HG02938 (cell line): Measurements from ENCODE around the gene ANKFY1.
"Not testable (repeated sequence)": the region's sequence is repeated elsewhere in the genome, so short reads cannot be mapped to it uniquely, and the experiment has no call there.

Source experiments
- ATAC-seq: cut with Tn5 transposase; IDR thresholded peaks from one replicate; pipeline ENCODE4 v1.9.1; 2021; ENCODE audit warnings: mild to moderate bottlenecking, moderate library complexity; ENCODE audit not compliant: unreplicated experiment

ANKFY1 gene

DNA sequence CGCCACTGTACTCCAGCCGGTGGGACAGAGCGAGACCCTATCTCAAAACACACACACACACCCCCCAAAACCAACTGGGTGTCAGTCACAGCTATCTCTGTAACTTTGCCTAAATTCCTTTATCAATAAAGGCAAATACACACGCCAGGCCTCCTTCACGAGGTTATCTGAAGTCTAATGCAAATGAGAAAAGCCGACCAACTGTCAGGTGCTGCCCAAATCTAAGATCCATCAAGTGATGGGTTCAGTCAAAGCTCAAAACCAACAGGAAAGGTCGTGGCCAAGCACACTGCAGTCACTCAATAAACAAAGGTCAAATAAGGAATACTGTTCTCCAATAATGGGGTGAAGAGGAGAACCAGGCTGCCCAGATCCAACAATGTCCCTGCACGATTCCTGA lies 1.1 kb downstream of the ANKFY1 start:
- no peak for ATAC-seq

DNA sequence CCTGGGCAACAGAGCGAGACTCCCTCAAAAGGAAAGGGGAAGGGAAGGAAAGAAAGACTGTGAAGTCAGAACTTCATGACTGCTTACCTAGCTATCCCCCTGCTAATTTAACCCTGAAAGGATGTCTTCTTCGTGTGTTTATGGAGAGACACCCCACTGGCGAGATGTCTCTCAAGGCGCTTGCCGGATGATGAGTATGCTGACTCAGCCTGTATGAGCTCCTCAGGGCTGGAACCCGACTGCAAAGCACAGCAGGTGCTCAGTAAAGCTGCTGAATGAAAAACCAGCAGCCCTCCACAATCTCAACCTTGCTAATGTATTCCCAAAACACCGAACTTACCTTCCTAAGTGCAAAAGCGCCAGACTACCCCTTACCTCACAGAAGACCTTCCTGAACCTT lies 2.3 kb downstream of the ANKFY1 start:
- ATAC-seq = no peak

DNA sequence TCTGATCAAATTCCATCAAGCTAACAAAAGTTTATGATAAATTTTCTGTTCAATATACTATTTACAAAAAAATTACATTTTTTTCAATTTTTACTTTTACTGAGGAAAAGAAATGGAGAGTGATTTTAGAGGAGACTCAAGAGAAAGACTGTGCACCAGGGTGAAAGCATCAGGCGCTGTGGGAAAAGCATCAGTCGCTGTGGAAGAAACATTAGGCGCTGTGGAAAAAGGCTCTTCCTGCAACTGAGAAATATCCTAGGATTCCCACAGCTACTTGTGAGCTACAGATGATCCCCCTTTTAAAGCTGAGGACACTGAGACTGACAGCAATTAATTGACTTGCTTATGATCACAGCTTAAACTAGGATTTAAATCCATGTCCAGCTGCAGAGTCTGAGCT lies 4.9 kb downstream of the ANKFY1 start:
- no peak for ATAC-seq

DNA sequence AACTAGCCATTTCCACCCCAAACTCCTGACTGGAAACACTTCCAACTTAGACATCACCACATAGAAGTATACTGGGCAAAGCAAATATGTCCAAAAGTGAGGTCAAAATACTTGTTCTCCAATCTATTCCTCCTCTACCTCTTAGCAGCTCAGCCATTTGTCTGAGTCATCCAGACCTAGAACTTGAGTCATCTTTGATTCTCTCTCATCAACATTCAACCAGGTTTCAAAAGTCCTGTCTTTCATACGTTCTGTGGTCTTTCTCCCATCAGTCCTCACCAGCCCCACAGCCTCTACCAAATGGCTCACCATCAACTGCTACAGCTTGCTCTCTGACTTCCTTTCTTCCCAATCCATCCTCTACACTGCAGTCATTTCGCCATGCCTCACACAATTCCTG lies 6.8 kb downstream of the ANKFY1 start:
- ATAC-seq = no peak

DNA sequence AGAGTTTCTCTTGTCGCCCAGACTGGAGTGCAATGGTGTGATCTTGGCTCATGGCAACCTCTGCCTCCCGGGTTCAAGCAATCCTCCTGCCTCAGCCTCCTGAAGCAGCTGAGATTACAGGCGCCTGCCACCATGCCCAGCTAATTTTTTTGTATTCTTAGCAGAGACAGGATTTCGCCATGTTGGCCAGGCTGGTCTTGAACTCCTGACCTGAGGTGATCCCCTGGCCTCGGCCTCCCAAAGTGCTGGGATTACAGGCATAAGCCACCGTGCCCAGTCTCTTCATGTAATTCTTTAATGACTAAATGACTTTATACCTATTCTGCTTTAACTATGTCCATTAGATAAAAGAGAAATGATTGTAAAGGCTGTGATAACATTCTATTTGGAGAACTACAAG lies 8.5 kb downstream of the ANKFY1 start:
- ATAC-seq = not testable (repeated sequence)

DNA sequence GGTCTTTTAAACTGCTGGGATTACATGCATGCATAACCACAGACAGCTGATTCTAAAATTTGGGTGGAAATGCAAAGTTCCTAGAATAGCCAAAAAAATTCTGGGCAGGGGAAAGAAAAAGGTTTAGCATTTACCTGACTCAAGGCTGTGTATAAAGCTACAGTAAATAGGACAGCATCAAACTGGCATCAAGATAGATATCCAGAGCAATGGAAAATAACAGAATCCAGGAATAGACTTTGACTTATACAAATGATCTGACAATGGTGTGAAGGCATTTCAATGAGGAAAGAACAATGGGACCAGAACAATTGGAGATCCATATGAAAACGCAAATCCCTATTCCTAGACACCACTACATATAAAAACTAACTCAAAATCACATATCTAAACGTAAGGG lies 12.9 kb downstream of the ANKFY1 start:
- no peak for ATAC-seq

DNA sequence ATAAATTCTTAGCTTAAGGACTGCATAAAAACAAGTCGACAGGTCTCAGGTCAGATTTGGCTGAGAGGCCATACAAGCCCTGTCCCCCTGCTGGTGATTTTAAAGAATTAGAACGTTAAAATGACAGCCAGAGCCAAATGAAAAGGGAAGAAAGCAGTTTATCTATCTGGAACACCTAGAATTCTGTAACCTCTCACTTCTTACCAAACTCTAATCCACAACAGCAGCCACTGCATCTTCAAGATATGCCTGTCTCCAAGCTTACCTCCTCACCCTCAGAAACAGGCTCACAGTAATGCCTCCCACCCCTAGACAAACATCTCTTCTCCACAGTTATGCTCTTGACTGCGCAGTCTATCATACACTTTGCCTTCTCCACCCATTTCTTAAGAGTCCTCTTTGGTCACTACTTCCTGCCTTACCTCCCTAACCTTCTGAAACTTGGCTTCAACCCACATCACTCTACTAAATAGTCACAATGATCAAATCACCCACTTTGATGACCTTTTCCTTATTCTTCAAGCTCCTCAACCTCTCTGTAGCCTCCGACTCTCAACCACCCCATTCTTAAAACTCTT lies 14.2 kb downstream of the ANKFY1 start:
- no peak for ATAC-seq

DNA sequence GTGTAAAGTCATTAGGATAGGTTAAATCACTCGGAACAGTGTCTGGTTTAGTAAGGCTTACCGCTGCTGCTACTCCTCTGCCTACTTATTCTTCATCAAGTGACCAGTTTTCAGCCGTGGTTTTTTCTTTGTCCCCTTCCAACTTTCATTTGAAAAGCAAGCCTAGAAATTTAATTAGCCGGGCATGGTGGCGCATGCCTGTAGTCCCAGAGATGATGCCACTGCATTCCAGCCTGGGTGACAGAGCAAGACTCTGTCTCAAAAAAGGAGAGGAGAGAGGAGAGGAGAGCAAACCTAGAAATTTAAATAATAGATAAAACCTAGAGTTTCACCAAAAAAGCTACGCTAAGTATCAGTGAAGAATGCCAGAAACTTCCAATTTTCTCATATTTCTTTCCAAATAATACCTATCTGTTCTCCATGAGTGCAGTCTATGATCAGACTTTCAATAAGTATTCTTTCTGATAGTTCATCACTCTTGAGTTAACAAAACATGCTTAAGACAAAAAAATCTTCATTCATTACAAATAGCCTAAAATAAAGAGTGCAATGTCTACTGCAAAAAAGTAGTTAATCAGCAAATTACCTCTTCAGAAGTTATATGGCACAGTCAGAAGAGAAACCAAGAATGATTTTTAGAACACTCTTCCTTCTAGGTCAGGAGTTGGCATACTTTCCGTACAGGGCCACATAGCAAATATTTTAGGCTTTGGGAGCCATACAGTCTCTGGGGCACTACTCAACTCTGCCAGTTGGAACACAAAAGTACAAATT lies 15.1 kb downstream of the ANKFY1 start:
- ATAC-seq = no peak

DNA sequence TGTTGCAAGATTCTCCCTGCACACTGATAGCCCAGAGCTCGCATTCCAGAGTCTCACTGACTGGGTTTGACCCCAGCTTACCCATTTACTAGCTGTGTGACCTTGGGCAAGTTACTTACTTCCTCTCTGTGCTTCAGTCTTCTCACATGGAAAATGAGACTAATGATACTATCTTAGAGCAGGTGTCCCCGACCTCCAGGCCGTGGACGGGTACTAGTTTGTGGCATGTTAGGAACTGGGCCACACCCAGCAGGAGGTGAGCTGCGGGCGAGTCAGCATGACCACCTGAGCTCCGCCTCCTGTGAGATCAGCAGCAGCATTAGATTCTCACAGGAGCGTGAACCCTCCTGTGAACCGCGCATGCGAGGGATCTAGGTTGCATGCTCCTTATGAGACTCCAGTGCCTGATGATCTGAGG lies 15.8 kb downstream of the ANKFY1 start:
- ATAC-seq = no peak

DNA sequence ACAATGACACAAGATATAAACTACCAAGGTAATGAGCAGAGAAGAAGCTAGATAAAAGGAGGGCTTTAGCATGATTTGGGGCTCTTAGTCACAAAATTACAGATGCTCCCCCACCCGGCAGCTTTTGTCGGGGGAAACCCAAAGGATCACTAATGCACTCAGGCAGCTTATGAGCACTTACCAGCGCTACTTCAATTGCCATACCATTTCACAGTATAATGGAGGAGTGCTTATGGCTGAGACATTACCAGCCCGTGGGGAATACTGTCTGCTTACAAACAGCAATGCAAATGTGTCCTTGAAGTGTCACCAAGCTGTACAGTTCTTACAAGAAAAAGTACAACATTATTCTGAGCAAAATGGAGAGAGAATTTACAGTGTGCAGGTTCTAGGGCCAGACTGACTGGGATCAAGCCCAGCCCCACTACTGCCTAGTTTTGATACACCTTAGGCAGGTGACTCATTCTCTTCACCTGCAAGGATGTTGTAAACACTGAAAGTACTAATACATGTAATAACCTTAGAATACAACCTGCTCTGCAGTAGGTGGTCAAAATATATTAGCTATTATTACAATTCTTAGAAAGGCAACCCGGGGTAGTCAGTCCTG lies 16.3 kb downstream of the ANKFY1 start:
- no peak for ATAC-seq

DNA sequence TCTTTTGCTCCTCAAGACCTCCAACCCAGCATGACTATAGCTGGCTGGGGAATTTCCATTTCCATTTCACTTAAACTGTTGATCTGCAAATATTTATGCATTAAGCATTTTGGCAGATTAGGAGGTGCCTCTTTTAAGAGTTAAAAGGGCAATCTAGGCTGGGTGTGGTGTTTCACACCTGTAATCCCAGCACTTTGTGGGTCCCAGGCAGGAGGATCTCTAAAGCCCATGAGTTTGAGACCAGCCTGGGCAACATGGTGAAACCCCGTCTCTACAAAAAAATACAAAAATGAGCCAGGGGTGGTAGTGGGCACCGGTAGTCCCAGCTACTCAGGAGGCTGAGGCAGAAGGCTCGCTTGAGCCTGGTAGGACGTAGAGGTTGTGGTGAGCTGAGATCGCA lies 17.1 kb downstream of the ANKFY1 start:
- no peak for ATAC-seq

DNA sequence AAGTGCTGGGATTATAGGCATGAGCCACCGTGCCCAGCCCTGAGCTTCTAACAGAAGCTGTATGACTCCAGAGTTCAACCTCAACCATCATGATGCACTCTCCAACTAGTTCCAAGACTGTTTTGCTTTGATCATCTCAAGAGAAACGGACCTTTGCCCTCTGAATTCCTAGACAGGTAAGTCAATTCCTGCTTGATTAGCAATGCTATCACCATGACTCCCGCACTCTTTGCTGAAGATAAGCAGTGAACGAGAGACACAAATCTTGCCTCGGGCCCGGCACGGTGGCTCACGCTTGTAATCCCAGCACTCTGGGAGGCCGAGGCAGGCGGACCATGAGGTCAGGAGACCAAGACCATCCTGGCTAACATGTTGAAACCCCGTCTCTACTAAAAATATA lies 22.2 kb downstream of the ANKFY1 start:
- ATAC-seq = no peak

DNA sequence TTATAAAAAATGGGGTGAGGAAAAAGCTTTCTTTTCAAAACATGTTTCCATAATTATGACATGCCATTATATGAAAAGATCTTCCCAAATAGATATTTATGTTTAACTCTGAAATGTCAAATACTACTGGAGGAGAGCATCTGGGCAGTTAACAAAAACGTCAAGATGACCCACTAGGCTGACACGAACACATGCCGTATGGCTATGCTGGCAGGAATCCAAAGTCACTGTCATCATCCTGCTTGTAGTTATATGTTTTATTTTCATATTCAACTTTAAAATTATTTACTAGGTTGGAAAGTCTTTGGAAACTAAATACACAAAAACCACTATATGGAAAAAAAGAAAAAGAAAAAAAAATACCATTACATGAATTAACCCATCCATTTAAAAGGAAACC lies 27.3 kb downstream of the ANKFY1 start:
- no peak for ATAC-seq

DNA sequence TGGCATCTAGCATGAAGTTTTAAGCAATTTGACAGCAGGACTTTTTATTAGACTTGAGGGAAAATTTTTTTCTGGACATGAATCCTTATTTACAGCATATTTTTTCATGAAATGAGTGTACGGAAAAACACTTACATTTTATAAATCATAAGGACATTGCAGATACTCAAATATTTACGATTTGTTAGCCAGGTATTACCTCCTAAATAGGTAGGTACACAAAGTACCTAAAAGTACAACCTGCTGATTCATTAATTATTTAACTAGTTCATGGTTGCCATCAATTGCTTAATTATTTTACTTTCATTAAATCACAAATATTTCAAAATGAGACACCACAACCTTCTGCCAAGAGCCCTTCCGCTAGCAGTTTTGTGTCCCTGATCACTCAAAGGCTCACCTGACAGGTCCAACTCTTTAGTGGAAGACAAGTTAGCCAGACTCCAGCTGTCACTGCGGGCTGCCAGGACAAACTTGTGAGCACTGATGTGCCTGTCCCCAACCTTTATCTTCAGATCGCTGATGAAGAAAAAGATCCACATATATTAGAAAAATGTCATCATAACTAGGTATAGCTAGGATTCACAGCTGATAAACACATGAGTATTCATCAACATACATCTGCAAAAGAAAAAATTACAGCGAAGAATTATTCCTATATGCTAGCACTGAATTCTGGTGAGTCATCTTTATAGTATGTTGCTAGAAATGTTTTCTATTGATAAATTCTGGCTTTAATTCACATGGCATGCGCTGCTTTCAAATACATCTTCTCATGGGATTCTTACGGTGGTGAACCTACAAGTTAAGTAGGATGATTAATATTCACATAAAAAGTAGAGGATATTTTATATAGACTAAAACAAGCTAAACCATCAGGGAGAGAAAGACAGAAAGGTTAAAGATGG lies 28.2 kb downstream of the ANKFY1 start:
- ATAC-seq = no peak

DNA sequence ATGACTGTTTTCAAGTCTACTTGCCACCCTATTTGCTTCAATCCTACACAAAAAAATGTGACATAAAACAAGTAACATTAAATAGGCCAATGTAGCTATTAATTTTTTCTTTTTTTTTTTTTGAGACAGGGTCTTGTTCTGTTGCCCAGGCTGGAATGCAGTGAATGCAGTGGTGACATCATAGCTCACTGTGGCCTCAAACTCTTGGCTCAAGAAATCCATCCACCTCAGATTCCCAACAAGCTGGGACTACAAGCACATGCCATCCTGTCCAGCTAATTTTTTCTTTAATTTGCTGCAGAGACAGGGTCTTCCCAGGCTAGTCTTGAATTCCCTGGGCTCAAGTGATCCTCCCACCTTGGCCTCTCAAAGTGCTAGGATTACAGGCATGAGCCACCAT lies 29.4 kb downstream of the ANKFY1 start:
- no peak for ATAC-seq

DNA sequence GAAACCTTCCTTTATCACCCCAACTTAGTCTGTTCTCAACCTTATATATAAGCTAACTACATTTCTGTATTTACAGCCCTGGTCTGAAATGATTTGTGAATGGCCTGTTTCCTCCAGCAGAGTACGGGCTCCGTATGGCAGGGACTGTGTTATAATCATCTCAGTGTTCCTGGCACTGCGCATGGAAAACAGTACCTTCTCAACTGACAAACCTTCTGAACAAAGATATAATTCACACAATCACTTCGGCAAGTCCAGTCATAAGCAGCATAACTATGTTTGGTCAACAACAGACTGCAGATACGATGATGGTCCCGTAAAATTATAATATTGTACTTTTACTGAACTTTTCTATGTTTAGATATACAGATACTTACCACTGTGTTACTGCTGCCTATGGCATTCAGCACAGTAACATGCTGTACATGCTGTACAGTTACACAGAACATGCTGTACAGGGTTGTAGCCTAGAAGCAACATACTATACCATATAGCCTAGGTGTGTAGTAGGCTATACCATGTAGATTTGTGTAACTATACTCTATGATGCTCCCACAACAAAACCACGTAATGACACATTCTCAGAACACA lies 30.0 kb downstream of the ANKFY1 start:
- no peak for ATAC-seq

DNA sequence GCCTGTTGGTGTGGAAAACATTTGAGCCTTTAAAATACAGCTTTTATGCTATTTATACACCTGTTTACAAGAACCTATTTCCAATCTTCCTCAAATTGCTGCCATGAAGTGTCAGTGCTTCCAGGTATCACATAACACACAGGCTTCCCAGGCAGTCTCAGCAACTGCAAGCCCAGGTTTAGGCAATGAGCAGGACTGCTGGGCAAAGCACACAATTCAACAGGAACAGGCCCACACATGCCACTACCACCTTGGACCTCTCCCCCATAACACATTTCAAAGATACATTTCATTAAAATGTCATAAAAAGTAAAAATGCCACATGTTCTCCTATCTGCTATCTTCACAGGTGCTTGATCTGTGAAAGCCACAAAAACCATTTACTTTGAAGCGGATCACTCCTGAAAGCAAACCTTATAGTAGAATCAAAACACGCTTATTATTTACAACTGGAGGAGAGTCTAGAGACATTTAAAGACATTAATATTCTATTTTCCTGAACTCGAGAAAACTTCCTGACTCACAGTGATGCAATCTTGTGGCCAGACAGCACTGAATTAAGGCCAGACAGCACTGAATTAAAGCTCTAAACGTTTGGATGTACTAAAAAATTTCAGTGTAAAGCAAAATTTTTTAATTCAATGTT lies 31.5 kb downstream of the ANKFY1 start:
- no peak for ATAC-seq

DNA sequence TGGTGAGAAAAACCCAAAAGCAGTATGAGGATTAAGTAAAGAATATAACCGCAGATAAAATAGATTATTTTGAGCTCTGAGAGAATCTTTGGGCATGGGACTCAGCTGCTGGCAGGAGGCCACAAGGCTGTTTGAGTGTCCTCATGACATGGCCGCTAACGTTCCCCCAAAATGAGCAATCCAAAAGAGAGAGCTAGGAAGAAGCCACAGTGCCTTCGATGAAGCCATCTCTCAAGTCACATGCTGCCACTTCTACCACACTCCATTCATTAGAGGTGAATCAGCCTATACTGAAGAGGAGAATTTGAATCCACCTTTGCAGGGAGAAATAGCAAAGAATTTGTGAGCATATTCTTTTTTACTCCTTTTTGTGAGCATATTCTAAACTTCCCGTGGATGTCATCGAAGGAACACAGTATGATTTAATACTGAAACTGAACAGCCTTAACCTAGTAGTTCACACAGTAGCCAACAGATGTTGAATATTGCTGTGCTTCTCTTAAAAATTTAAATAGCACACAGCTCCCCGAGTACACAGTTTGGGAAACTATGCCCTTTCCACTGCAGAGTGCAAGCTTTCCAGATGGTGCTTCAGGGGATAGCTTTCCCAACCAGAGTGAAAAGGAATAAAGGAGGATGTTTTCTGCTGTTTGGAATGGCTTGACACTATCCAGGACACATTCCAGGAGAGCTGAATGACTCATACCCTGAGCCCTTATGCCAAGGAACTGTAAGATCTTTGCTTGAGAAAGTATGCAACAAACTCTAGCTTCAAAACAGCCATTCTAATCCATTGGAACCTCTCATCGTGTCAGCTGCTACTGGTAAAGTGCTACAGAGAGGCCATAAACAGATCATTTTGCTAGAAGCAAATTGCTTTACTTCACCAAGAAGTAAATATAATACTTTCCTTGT lies 33.9 kb downstream of the ANKFY1 start:
- no peak for ATAC-seq

DNA sequence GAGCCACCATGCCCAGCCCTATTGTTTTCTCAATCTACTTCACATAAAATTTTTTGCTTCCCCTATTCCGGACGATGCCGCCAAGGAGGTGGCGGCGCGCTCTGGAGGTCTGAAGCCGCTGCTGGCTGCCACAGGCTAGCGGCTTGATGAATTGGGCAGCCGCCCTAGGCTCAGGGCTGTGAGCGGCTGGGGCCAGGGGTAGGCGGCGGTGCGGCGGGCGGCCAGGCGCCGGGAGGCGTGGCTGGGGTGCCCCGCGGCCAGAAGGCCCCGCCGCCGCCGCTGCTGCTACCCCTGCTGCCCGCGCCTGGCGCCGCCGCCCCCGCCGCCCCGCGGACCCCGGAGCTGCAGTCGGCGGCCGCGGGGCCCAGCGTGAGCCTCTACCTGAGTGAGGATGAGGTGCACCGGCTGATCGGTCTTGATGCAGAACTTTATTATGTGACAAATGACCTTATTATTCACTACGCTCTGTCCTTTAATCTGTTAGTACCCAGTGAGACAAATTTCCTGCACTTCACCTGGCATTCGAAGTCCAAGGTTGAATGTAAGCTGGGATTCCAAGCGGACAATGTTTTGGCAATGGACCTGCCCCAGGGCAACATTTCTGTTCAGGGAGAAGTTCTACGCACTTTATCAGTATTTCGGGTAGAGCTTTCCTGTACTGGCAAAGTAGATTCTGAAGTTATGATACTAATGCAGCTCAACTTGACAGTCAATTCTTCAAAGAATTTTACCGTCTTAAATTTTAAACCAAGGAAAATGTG lies 41.7 kb downstream of the ANKFY1 start:
- ATAC-seq = no peak
